ENCODE data around the gene LRRIQ4.
A peak's percentile ranks its signal among the peaks of the same experiment; 100 is the strongest.

LRRIQ4 gene

GRCh38 chr3:169861871-169862270 lies 49.2 kb downstream of the LRRIQ4 start:
- no peak for DNase-seq

- peak; percentile 66 to 68 for DNase-seq
Observed at GRCh38 chr3:169863458-169863899, 50.8 kb downstream of the LRRIQ4 start.

- DNase-seq = no peak
Observed at GRCh38 chr3:169864270-169864669, 51.6 kb downstream of the LRRIQ4 start.

- no peak for DNase-seq
Observed at GRCh38 chr3:169865176-169865767, 52.6 kb downstream of the LRRIQ4 start.

- no peak for DNase-seq
Observed at GRCh38 chr3:169867584-169868210, 55.0 kb downstream of the LRRIQ4 start.

GRCh38 chr3:169868369-169868768 lies 55.7 kb downstream of the LRRIQ4 start:
- DNase-seq = no peak

- DNase-seq = no peak
Observed at GRCh38 chr3:169869484-169870220, 57.0 kb downstream of the LRRIQ4 start, which contains the start of gene LRRC31. Gene LRRC31, minus strand, starts transcription at chr3:169869935. Its CDS starts 128 bp downstream, at chr3:169869807.

- no peak for DNase-seq
Observed at GRCh38 chr3:169871129-169871886, 58.6 kb downstream of the LRRIQ4 start.

GRCh38 chr3:169879013-169879557 lies 66.4 kb downstream of the LRRIQ4 start:
- no peak for DNase-seq

GRCh38 chr3:169879845-169880575 lies 67.3 kb downstream of the LRRIQ4 start:
- no peak for DNase-seq

- no peak for DNase-seq
Observed at GRCh38 chr3:169880576-169881250, 68.0 kb downstream of the LRRIQ4 start.

- DNase-seq = peak; percentile 45 to 47
Observed at GRCh38 chr3:169886671-169887070, 74.0 kb downstream of the LRRIQ4 start.

All from hippocampal formation (tissue), 2 donors.